Mesenchymal stem cell (in vitro differentiated cells and primary cell): ENCODE data around the gene ADAP2. TPM values are rescaled to one million over a fixed set of nuclear protein-coding genes. Genes with fewer than 3 reads are reported as not detected.

Source experiments
- small RNA-seq: library from polyadenylated mRNA; stranded (forward); fragments of <200 nt; extraction: miRNeasy Mini kit (QIAGEN cat#:217004); gene quantifications from one replicate; pipeline ENCODE3, GENCODE V24; 2013; ENCODE audit warnings: low read depth

Gene ADAP2

Small RNA genes within 50 kb of the gene (small RNA-seq; reads per million reads assigned to genes)
- gene AC138207.3: not detected
- gene RN7SL138P: not detected
